Activated CD4-positive, alpha-beta T cell treated with anti-CD3 and anti-CD28 coated beads for 36 hours (primary cell): ENCODE data around the gene NPHP4. TPM values are rescaled to one million over a fixed set of nuclear protein-coding genes. Genes with fewer than 3 reads are reported as not detected.
A peak's percentile ranks its signal among the peaks of the same experiment; 100 is the strongest.

Experiments used
- ATAC-seq: fragments of 200-7000 bp; cut with Tn5 transposase; one replicate; pipeline ENCODE4 v1.10.0; 2021; ENCODE audit warnings: mild to moderate bottlenecking, moderate library complexity
- CTCF ChIA-PET: fragments of 350-600 bp; sonication (Branson Sonifier 250); formaldehyde crosslinking; loops from one replicate; lab custom pipeline; 2021; ENCODE audit warnings: antibody characterized with exemption; lab: Charles Lee
- POLR2A ChIA-PET: fragments of 350-600 bp; sonication (Branson Sonifier 250); formaldehyde crosslinking; loops from one replicate; lab custom pipeline; 2021; ENCODE audit warnings: antibody characterized with exemption, inconsistent platforms; lab: Charles Lee
- DNase-seq: peaks from one replicate; pipeline ENCODE4 v3.0.0-alpha.2; 2020
- H3K27ac Mint-ChIP-seq: one replicate; pipeline ENCODE4 v1.8.0; 2021; ENCODE audit warnings: mixed read lengths
- H3K27me3 Mint-ChIP-seq: one replicate; pipeline ENCODE4 v1.8.0; 2021; ENCODE audit warnings: mixed read lengths
- H3K36me3 Mint-ChIP-seq: one replicate; pipeline ENCODE4 v1.8.0; 2021; ENCODE audit warnings: low read depth, mixed read lengths
- H3K4me1 Mint-ChIP-seq: one replicate; pipeline ENCODE4 v1.8.0; 2021; ENCODE audit warnings: mixed read lengths
- H3K4me3 Mint-ChIP-seq: one replicate; pipeline ENCODE4 v1.8.0; 2021; ENCODE audit warnings: mild to moderate bottlenecking, moderate library complexity, mixed read lengths
- H3K9me3 Mint-ChIP-seq: one replicate; pipeline ENCODE4 v1.8.0; 2021; ENCODE audit warnings: low read depth, mixed read lengths
- intact Hi-C, 2 experiments: fragments of 100-400 bp; cut with DNase I in 1 of 2; cut with micrococcal nuclease in 1 of 2; formaldehyde crosslinking; loops; one replicate each; pipeline versions ENCODE4 v1.14.2 to v1.15.1; 2022 to 2024; cut with DNase I, micrococcal nuclease
- total RNA-seq, 2 experiments: library from RNA; stranded (reverse); gene quantifications; one replicate each; pipeline ENCODE4 v1.2.3, GENCODE V29; 2021

NPHP4 gene
- total RNA-seq, 2 experiments from 2014 or later = 12.9 to 14.1 TPM

GRCh38 chr1:5918275-5918649 is 74.0 kb downstream of the NPHP4 start:
- DNase-seq = no peak
- Mint-ChIP-seq H3K9me3 (no peaks in the 10 kb centered on the region), H3K4me3 (no peak overlapping the region), H3K27ac (no peak overlapping the region), H3K27me3 (no peaks in the 10 kb centered on the region), H3K36me3 (no peaks in the 10 kb centered on the region), H3K4me1 (peaks cover 8% of the 10 kb centered on the region)
- intact Hi-C loops = no loop called here
- ChIA-PET POLR2A (no interaction called here), CTCF (interaction anchor here (0.6 to 1.0 kb wide), 2 partner anchors 39 to 1333 kb away, joined by 3 read pairs; no protein-coding TSS in a partner anchor)
- ATAC-seq = no peak

DNA sequence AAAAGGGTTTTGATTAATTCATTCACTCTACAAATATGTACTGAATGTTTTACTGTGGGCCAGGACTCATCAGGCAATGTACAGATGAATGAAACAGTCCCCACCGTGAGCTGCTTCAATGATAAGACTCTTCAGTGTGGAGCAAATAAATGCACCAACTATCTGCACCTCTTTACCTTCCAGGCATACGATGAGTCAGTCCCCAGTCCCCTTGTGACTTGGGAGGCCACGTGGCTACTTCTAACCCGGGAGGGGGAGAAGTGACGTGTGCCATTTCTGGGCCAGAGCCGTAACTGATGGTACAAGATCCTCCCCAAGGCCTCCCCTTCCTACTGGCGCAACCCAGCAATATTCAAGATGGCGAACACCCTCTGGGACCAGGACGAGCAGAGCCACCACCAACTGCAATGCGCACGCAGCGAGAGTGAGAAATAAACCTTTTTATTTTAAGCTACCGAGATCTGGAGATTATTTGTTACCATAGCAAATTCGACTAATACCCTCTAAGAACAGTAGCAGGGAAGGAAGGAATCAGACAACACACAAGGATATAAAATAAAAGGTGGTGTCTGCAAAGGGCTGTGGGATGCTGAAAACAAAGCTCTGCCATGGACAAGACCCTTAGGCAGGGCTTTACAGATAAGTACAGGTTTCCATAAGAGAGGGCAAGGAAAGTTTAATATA is 74.5 kb downstream of the NPHP4 start:
- DNase-seq (no peak), ATAC-seq (no peak)
- H3K4me3 Mint-ChIP-seq = no peak overlapping the region
- no peaks in the 10 kb centered on the region for H3K9me3 Mint-ChIP-seq
- POLR2A ChIA-PET = no interaction called here
- intact Hi-C loops = no loop called here
- CTCF ChIA-PET = interaction anchor here (0.6 to 1.0 kb wide), 2 partner anchors 39 to 593 kb away, joined by 3 to 5 read pairs; no protein-coding TSS in a partner anchor
- H3K27me3 Mint-ChIP-seq = no peaks in the 10 kb centered on the region
- no peak overlapping the region for H3K27ac Mint-ChIP-seq
- peaks cover 8% of the 10 kb centered on the region for H3K4me1 Mint-ChIP-seq
- no peaks in the 10 kb centered on the region for H3K36me3 Mint-ChIP-seq

- H3K4me3 Mint-ChIP-seq = no peak overlapping the region
- ATAC-seq (no peak), DNase-seq (no peak)
- no peaks in the 10 kb centered on the region for H3K36me3 Mint-ChIP-seq
- no peak overlapping the region for H3K27ac Mint-ChIP-seq
- intact Hi-C loops = no loop called here
- H3K4me1 Mint-ChIP-seq = peaks cover 8% of the 10 kb centered on the region
- CTCF ChIA-PET = interaction anchor here (0.6 kb wide), 1 partner anchor 593 kb away, joined by 5 read pairs; no protein-coding TSS in a partner anchor
- POLR2A ChIA-PET = no interaction called here
- no peaks in the 10 kb centered on the region for H3K9me3 Mint-ChIP-seq
- no peaks in the 10 kb centered on the region for H3K27me3 Mint-ChIP-seq
Measured at GRCh38 chr1:5917281-5917590, 75.0 kb downstream of the NPHP4 start.

DNA sequence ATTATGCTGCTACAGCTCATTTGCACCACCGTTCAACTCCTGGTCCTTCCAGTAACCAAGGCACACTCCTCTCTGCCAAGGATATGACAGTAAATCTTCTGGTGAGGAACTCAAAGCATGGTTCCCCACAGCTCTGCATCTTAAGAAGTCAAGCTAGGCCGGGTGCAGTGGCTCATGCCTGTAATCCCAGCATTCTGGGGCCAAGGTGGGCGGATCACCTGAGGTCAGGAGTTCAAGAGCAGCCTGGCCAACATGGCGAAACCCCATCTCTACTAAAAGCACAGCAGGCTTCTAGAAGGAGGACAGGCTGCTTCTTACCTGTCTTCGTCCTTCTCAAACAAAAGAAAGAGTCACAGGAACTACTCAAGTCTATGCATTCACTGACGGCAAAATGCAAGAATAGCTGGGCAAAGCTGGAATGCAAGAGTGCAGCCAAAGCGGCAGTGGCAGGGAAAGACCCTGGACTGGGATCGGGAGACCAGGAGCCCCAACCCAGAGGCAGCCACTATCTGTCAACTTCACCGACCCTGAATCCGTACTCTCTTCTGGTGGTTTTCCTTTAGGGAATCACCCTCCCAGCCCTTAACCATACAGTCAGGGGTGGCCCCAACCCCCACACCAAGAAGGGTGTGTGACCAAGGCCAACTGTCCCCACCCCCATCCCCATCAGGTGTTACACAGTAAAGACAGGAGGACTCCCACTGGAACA is 75.5 kb downstream of the NPHP4 start:
- intact Hi-C loops = loop anchor here (1.0 kb wide), 2 partner anchors 279 to 406 kb away; no protein-coding TSS in a partner anchor

GRCh38 chr1:5915587-5916571 is 76.3 kb downstream of the NPHP4 start:
- H3K36me3 Mint-ChIP-seq = no peaks in the 10 kb centered on the region
- DNase-seq (peak; percentile 60), ATAC-seq (peak; percentile 95)
- CTCF ChIA-PET = interaction anchor here (1.1 kb wide), 1 partner anchor 119 kb away, joined by 3 read pairs; no protein-coding TSS in a partner anchor
- H3K4me3 Mint-ChIP-seq = no peak overlapping the region
- peaks cover 8% of the 10 kb centered on the region for H3K4me1 Mint-ChIP-seq
- no peaks in the 10 kb centered on the region for H3K27me3 Mint-ChIP-seq
- no peaks in the 10 kb centered on the region for H3K9me3 Mint-ChIP-seq
- H3K27ac Mint-ChIP-seq = no peak overlapping the region
- POLR2A ChIA-PET = no interaction called here
- intact Hi-C loops = loop anchor here (1.0 kb wide), 2 partner anchors 279 to 406 kb away; no protein-coding TSS in a partner anchor

More for the DNA sequence above, 75.5 kb downstream of the NPHP4 start:
- no peak for DNase-seq
- no peak for ATAC-seq
- no peaks in the 10 kb centered on the region for H3K9me3 Mint-ChIP-seq
- POLR2A ChIA-PET = no interaction called here
- peaks cover 8% of the 10 kb centered on the region for H3K4me1 Mint-ChIP-seq
- no peaks in the 10 kb centered on the region for H3K27me3 Mint-ChIP-seq
- CTCF ChIA-PET = no interaction called here
- no peak overlapping the region for H3K4me3 Mint-ChIP-seq
- no peak overlapping the region for H3K27ac Mint-ChIP-seq
- H3K36me3 Mint-ChIP-seq = no peaks in the 10 kb centered on the region

GRCh38 chr1:5914676-5915365 is 77.4 kb downstream of the NPHP4 start:
- DNase-seq (no peak), ATAC-seq (no peak)
- Mint-ChIP-seq H3K27ac (no peak overlapping the region), H3K36me3 (no peaks in the 10 kb centered on the region), H3K27me3 (no peaks in the 10 kb centered on the region), H3K4me1 (peaks cover 8% of the 10 kb centered on the region), H3K4me3 (no peak overlapping the region), H3K9me3 (no peaks in the 10 kb centered on the region)
- intact Hi-C loops = no loop called here
- ChIA-PET CTCF (interaction anchor here (1.1 kb wide), 1 partner anchor 118 kb away, joined by 3 read pairs; no protein-coding TSS in a partner anchor), POLR2A (no interaction called here)

DNA sequence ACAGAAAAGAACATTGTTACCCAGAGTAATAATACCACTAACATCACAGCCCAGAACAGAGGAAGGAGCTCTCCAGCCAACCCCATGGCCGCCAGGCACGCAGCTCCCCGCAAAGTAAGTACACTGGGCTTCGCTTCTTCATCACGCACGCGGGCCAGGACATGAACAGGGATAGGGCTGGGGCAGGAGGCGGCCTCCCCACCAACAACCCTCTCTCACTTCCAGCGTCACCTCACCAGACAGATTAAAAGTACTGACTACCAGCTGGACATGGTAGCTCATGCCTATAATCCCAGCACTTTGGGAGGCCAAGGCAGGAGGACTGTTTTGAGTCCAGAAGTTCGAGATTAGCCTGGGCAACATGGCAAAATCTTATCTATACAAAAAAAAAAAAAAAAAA is 78.3 kb downstream of the NPHP4 start:
- POLR2A ChIA-PET = interaction anchor here (0.7 kb wide), 1 partner anchor 62 kb away, joined by 3 read pairs; no protein-coding TSS in a partner anchor
- Mint-ChIP-seq H3K27me3 (no peaks in the 10 kb centered on the region), H3K9me3 (no peaks in the 10 kb centered on the region), H3K4me3 (no peak overlapping the region), H3K36me3 (no peaks in the 10 kb centered on the region), H3K4me1 (peaks cover 8% of the 10 kb centered on the region), H3K27ac (no peak overlapping the region)
- intact Hi-C loops = no loop called here
- no peak for ATAC-seq
- DNase-seq = no peak
- CTCF ChIA-PET = interaction anchor here (1.0 kb wide), 1 partner anchor 403 kb away, joined by 3 read pairs; no protein-coding TSS in a partner anchor

DNA sequence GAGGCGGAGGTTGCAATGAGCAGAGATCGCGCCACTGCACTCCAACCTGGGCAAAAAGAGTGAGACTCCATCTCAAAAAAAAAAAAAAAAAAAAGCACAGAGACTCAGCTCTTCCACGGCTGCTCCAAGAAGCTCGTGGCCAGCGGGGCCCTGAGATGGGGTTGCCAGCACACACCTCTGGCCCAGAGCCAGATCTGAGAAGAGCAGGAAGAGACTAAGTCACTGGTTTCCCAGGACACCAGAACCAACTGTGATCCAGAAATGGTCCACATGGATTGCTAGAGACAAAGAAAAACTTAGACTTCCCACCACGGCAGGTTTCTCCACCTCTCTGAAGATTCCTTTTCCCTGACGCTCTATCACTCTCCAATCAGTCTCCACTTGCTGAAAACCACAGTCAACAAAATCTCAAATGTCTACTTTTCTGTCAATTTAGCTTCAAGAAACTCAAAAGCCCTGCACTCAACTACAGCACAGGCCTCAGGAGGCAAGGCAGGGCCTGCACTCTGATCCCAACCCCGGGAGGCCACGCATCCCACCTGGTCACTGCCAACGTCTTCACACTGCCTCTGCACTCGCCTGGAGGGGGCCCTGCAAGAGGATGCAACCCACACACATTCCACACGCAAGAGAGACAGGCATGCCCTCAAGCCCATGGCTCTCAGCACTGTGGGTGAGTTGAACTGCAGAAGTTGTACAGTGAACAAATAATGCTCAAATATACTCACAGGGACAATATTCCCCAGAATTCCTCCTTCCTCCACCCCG is 79.0 kb downstream of the NPHP4 start:
- DNase-seq (no peak), ATAC-seq (no peak)
- Mint-ChIP-seq H3K27ac (no peak overlapping the region), H3K4me1 (peaks cover 8% of the 10 kb centered on the region), H3K36me3 (no peaks in the 10 kb centered on the region), H3K4me3 (no peak overlapping the region), H3K27me3 (no peaks in the 10 kb centered on the region), H3K9me3 (no peaks in the 10 kb centered on the region)
- CTCF ChIA-PET = interaction anchor here (1.0 kb wide), 1 partner anchor 403 kb away, joined by 3 read pairs; no protein-coding TSS in a partner anchor
- POLR2A ChIA-PET = interaction anchor here (0.7 kb wide), 2 partner anchors 36 to 61 kb away, joined by 3 to 4 read pairs; no protein-coding TSS in a partner anchor
- intact Hi-C loops = no loop called here

GRCh38 chr1:5911871-5912271 is 80.4 kb downstream of the NPHP4 start:
- Mint-ChIP-seq H3K27me3 (no peaks in the 10 kb centered on the region), H3K4me3 (no peak overlapping the region), H3K36me3 (no peaks in the 10 kb centered on the region), H3K27ac (no peak overlapping the region), H3K4me1 (peaks cover 8% of the 10 kb centered on the region), H3K9me3 (no peaks in the 10 kb centered on the region)
- intact Hi-C loops = no loop called here
- POLR2A ChIA-PET = no interaction called here
- ATAC-seq = no peak
- CTCF ChIA-PET = no interaction called here
- no peak for DNase-seq

DNA sequence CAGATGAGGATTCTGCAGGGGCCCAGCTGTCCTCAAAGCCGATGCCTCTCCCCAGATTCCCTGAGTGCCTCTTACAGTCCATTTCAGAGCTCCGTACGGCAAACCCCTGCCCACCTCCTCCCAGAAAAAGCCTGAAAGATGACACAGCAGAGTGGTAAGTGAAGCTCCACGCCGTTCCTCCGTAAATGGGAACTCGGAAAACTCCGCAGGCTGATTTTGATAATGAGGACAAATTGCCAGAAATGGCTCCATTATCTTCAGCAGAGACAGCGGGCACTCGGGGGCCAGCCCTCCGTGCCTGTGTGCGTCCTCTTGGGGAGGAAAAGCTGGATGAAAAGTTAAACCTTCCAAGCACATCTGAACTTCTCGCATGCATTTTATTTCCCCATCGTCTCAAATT is 81.1 kb downstream of the NPHP4 start:
- POLR2A ChIA-PET = no interaction called here
- H3K9me3 Mint-ChIP-seq = no peaks in the 10 kb centered on the region
- H3K4me3 Mint-ChIP-seq = no peak overlapping the region
- DNase-seq (no peak), ATAC-seq (no peak)
- no peak overlapping the region for H3K27ac Mint-ChIP-seq
- CTCF ChIA-PET = no interaction called here
- H3K27me3 Mint-ChIP-seq = no peaks in the 10 kb centered on the region
- no peaks in the 10 kb centered on the region for H3K36me3 Mint-ChIP-seq
- intact Hi-C loops = no loop called here
- H3K4me1 Mint-ChIP-seq = peaks cover 6% of the 10 kb centered on the region
